Measurements from ENCODE around the gene ELMO2. TPM values are rescaled to one million over a fixed set of nuclear protein-coding genes. Genes with fewer than 3 reads are reported as not detected.

The ELMO2 gene
- total and polyA plus RNA-seq, 12 donors = 17.2 to 46.0 (median 27.5) TPM

DNA sequence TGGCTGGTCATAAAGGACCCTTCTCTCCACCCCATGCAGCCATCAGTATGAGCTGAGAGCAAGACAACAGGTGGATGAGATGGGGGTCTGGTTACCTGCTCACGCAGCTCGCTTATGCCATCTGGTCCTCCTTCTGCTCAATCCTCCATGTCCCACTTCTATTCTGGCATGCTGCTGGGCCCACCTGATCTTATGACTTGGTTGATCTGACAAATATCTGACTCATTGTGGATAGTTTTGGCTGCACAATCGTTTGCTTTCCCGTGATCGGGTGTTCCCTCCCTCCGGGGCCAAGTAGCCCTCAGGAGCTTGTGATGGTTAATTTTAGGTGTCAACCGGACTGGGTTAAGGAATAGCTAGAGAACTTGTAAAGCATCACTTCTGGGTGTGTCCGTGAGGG is 26.6 kb upstream of the ELMO2 start:
- H3K36me3 ChIP-seq = no peaks in the 10 kb centered on the region
- no peak for DNase-seq
- no peak for ATAC-seq
- no peaks in the 10 kb centered on the region for H3K4me1 ChIP-seq
- TF ChIP-seq CTCF (IDR thresholded peaks at IDR 0.05) = no peak
- WGBS, 2 donors = 85 to 86% methylated on average over 8 of the region's 8 CpGs
- peaks cover 0 to 52% (median 42%) of the 10 kb centered on the region in 7 donors for H3K27me3 ChIP-seq
- H3K4me3 ChIP-seq = no peak overlapping the region
- H3K27ac ChIP-seq = no peak overlapping the region
- peaks cover 0 to 2% (median 0%) of the 10 kb centered on the region in 11 donors for H3K9me3 ChIP-seq
- intact Hi-C loops (cut with DNase I) = no loop called here

DNA sequence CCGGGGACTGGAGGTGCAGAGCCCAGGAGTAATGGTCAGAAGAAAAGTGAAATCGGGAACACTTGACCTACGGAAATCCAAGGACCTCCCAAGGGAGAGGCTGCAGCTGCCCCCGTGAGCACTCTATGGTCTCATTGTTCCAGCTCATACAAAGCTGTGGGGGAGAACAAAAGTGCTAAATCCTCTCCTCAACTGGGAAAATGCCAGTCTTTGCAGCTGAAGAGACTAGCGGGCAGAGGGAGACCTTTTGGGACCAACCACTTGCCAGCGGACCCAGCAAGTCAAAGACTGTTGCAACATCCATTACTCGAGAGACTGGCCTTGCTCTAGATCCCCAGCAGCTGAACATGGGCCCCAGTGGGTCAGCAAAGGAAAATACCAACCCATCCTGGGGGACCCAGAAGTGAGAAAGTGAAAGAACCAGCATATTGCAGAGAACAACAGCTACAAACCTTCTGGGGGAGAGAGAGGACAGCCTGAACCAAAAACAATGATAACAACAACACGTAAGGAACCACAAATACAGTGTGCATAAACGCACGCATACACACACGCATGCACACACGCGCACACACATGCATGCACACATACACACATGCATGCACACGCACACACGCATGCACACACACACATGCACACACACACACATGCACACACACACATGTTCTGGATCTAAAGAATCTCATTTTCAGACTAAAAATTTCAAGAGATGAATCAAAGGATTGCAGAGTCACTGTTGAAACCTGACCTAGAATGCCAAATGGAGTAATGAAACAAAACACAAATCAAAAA is 24.7 kb upstream of the ELMO2 start:
- Histone ChIP-seq H3K36me3 (no peaks in the 10 kb centered on the region), H3K27me3 (peaks cover 0 to 68% (median 54%) of the 10 kb centered on the region in 7 donors), H3K9me3 (peaks cover 0 to 1% (median 0%) of the 10 kb centered on the region in 11 donors), H3K4me3 (no peak overlapping the region), H3K27ac (no peak overlapping the region), H3K4me1 (no peaks in the 10 kb centered on the region)
- TF ChIP-seq CTCF (IDR thresholded peaks at IDR 0.05) = no peak
- ATAC-seq (no peak), DNase-seq (no peak)
- WGBS, 2 donors = 78 to 81% methylated on average over 15 of the region's 15 CpGs
- intact Hi-C loops (cut with DNase I) = no loop called here

- Histone ChIP-seq H3K27me3 (peaks cover 0 to 92% (median 65%) of the 10 kb centered on the region in 7 donors), H3K27ac (no peak overlapping the region), H3K4me1 (no peaks in the 10 kb centered on the region), H3K36me3 (no peaks in the 10 kb centered on the region), H3K4me3 (no peak overlapping the region), H3K9me3 (no peaks in the 10 kb centered on the region)
- ATAC-seq (no peak), DNase-seq (no peak)
- no peak for TF ChIP-seq CTCF (IDR thresholded peaks at IDR 0.05)
- intact Hi-C loops (cut with DNase I) = no loop called here
Observed at GRCh38 chr20:46427384-46427783, 21.0 kb upstream of the ELMO2 start.

- no peak for ATAC-seq
- WGBS, 2 donors = 86 to 92% methylated on average over 2 of the region's 2 CpGs
- peaks cover 0 to 76% (median 44%) of the 10 kb centered on the region in 7 donors for H3K27me3 ChIP-seq
Observed at GRCh38 chr20:46423882-46424482, 17.6 kb upstream of the ELMO2 start.

More at GRCh38 chr20:46423882-46424482, 17.6 kb upstream of the ELMO2 start:
- no peak overlapping the region for H3K4me3 ChIP-seq
- H3K36me3 ChIP-seq = no peaks in the 10 kb centered on the region
- H3K27ac ChIP-seq = no peak overlapping the region
- H3K9me3 ChIP-seq = no peaks in the 10 kb centered on the region
- intact Hi-C loops (cut with DNase I) = no loop called here
- peaks cover 0 to 4% (median 0%) of the 10 kb centered on the region in 9 donors for H3K4me1 ChIP-seq
- no peak for TF ChIP-seq CTCF (IDR thresholded peaks at IDR 0.05)
- DNase-seq = no peak
